ENCODE results near the gene DIS3L2.

Gene DIS3L2

GRCh38 chr2:232240906-232241305 is 279.4 kb downstream of the DIS3L2 start:
- TF ChIP-seq, protein P1, sequence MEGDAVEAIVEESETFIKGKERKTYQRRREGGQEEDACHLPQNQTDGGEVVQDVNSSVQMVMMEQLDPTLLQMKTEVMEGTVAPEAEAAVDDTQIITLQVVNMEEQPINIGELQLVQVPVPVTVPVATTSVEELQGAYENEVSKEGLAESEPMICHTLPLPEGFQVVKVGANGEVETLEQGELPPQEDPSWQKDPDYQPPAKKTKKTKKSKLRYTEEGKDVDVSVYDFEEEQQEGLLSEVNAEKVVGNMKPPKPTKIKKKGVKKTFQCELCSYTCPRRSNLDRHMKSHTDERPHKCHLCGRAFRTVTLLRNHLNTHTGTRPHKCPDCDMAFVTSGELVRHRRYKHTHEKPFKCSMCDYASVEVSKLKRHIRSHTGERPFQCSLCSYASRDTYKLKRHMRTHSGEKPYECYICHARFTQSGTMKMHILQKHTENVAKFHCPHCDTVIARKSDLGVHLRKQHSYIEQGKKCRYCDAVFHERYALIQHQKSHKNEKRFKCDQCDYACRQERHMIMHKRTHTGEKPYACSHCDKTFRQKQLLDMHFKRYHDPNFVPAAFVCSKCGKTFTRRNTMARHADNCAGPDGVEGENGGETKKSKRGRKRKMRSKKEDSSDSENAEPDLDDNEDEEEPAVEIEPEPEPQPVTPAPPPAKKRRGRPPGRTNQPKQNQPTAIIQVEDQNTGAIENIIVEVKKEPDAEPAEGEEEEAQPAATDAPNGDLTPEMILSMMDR (IDR thresholded peaks at IDR 0.05; ENCODE audit: borderline replicate concordance, insufficient read depth, low read depth, low read length): no peak
- H3K4me3 ChIP-seq (ENCODE audit: low read depth, low read length): no peak overlapping the region

DNA sequence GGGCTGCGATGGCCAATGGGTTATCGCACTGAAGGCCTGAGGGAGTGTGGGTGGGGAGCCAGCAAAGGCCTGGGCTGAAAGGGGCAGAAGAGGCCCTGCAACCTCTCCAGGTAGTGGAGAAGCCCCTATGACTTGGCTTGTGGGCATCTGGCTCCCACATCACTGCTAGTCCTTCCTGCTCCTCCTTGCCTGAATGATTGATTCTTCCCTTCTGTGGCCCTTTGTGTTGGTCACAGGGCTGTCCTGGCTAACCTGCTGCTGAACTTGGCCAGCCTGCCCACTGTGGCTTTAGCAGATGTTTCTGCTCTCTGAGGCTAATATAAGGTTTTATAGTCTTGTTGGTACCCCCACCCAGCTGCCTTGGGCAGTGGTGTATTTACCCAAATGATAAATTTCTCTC is 280.8 kb downstream of the DIS3L2 start:
- H3K4me3 ChIP-seq (ENCODE audit: low read depth, low read length): no peak overlapping the region
- TF ChIP-seq, protein P1 (IDR thresholded peaks at IDR 0.05; ENCODE audit: borderline replicate concordance, insufficient read depth, low read depth, low read length): no peak

DNA sequence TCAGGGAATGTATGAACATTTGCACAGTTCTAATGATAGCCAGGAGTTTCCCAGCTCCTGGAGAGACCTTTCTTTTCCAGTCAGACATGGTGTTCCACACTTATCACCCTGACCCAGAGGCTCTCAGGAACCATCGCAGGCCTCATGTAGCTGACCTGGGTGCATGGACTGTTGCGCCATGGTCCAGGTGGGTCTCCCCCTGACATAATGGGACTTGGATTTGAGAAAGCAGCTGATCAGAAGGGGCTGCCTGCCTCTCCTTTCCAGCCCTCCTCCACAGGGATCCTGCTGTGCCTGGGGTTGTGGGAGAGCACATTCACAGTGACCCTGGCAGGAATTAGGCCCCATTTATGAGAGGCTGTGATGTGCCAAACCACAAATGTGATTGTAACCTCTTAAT is 283.6 kb downstream of the DIS3L2 start:
- TF ChIP-seq, protein P1 (IDR thresholded peaks at IDR 0.05; ENCODE audit: borderline replicate concordance, insufficient read depth, low read depth, low read length): no peak
- no peak overlapping the region for H3K4me3 ChIP-seq (ENCODE audit: low read depth, low read length)

DNA sequence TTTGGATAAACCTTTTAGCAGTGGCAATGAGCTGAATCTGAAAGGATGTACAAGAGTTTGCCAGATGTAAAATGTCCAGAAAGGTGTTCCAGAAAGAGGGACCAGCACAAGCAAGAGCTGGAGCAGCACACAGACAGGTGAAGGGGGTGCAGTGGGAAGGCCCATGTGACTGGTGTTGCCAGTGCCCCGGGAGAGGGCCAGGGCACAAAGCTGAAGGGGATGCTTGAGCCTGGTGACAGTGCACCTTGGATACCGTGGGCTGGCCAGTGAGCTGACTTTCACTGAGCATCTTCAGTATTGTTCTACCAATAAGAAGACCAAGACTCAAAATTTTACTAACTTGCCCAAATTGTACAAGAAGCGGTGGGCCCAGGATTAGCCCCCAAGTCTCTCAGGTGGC is 284.7 kb downstream of the DIS3L2 start:
- TF ChIP-seq, protein P1 (IDR thresholded peaks at IDR 0.05; ENCODE audit: borderline replicate concordance, insufficient read depth, low read depth, low read length): no peak
- no peak overlapping the region for H3K4me3 ChIP-seq (ENCODE audit: low read depth, low read length)

- H3K4me3 ChIP-seq (ENCODE audit: low read depth, low read length): no peak overlapping the region
- TF ChIP-seq, protein P1 (IDR thresholded peaks at IDR 0.05; ENCODE audit: borderline replicate concordance, insufficient read depth, low read depth, low read length): no peak
Observed at GRCh38 chr2:232249096-232249495, 287.6 kb downstream of the DIS3L2 start.

GRCh38 chr2:232250246-232251175 is 289.0 kb downstream of the DIS3L2 start:
- H3K4me3 ChIP-seq (ENCODE audit: low read depth, low read length): no peak overlapping the region
- TF ChIP-seq, protein P1 (IDR thresholded peaks at IDR 0.05; ENCODE audit: borderline replicate concordance, insufficient read depth, low read depth, low read length): no peak

DNA sequence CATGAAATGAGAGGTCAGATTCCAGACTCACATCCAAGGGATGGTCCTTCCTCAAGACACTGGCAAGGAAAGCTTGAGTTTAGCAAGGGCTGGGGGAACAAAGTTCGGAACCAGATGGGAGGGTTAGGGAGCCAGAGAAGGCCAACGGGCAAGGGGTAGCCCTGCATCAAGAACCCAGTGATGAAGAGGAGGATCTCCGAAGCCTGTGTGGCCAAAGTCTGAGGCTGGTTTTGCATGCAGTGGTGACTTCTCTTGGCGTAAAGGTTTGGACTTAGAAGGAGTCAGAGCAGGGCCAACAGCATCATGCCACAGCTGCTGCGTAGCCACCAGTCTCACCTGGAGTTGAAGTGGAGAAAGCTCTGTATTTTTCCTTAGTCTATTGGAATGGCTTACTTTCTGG is 293.5 kb downstream of the DIS3L2 start:
- H3K4me3 ChIP-seq (ENCODE audit: low read depth, low read length): no peak overlapping the region
- TF ChIP-seq, protein P1 (IDR thresholded peaks at IDR 0.05; ENCODE audit: borderline replicate concordance, insufficient read depth, low read depth, low read length): no peak

Measured in GM12875 (cell line).